Gastrocnemius medialis (tissue), 4 donors: ENCODE data around the gene RYR3. TPM values are rescaled to one million over a fixed set of nuclear protein-coding genes. Genes with fewer than 3 reads are reported as not detected.
"Not testable (repeated sequence)": the region's sequence is repeated elsewhere in the genome, so short reads cannot be mapped to it uniquely, and the experiment has no call there.

ENCODE experiments used
- ATAC-seq, 2 donors: fragments of 150-250 bp; one replicate each; pipeline ENCODE4 v1.9.1; 2016
- DNase-seq, 2 donors: peaks; one replicate each; pipeline ENCODE4 v3.0.0-alpha.2; 2019
- H3K27ac ChIP-seq, 4 donors: fragments of 200-600 bp; sonication (generic); 1 replicate in 1 of 4; 2 replicates in 3 of 4; pipeline ENCODE4 v1.5.1; 2016 to 2018; ENCODE audit warnings: mild to moderate bottlenecking in 2 of 4, moderate library complexity in 1 of 4
- H3K27me3 ChIP-seq, 3 donors: fragments of 200-600 bp; sonication (generic) in 2 of 3; 1 replicate in 1 of 3; 2 replicates in 2 of 3; pipeline versions ENCODE4 v1.5.1 to v1.6.0; 2016 to 2019; ENCODE audit warnings: mild to moderate bottlenecking in 1 of 3, moderate library complexity in 1 of 3
- H3K36me3 ChIP-seq, 2 donors: fragments of 200-600 bp; sonication (generic) in 1 of 2; one replicate each; pipeline ENCODE4 v1.5.1; 2017 to 2018
- H3K4me1 ChIP-seq, 2 donors: fragments of 200-600 bp; sonication (generic) in 1 of 2; one replicate each; pipeline ENCODE4 v1.5.1; 2016 to 2017; ENCODE audit warnings: mild to moderate bottlenecking in 2 of 2
- H3K4me3 ChIP-seq, 4 donors: fragments of 200-600 bp; sonication (generic) in 3 of 4; 1 replicate in 1 of 4; 2 replicates in 3 of 4; pipeline ENCODE4 v1.5.1; 2016 to 2019; ENCODE audit warnings: mild to moderate bottlenecking in 2 of 4
- H3K9me3 ChIP-seq, 3 donors: fragments of 200-600 bp; sonication (generic) in 2 of 3; 1 replicate in 1 of 3; 2 replicates in 2 of 3; pipeline ENCODE4 v1.5.1; 2016 to 2019
- CTCF ChIP-seq, 5 experiments: fragments of 450-650 bp in 3 of 5; fragments of 200-600 bp in 2 of 5; sonication (generic) in 2 of 5; IDR thresholded peaks in 4 of 5; conservative IDR thresholded peaks in 1 of 5; 1 replicate in 4 of 5; 2 replicates in 1 of 5; pipeline ENCODE4 v1.5.1; 2016 to 2019; ENCODE audit warnings: antibody characterized with exemption in 5 of 5, mild to moderate bottlenecking in 3 of 5, moderate library complexity in 3 of 5
- POLR2A ChIP-seq, 2 donors: fragments of 450-650 bp; IDR thresholded peaks; one replicate each; pipeline ENCODE4 v1.6.1; 2017; ENCODE audit warnings: antibody characterized with exemption in 2 of 2, mild to moderate bottlenecking in 2 of 2, moderate library complexity in 2 of 2
- in situ Hi-C, 4 donors: fragments of 200-750 bp; cut with MboI; loops; one replicate each; pipeline versions ENCODE4 v1.15.0 to v1.8.0; 2017; ENCODE audit warnings: low sequenced_read_pairs in 4 of 4
- intact Hi-C: fragments of 100-400 bp; cut with DNase I; formaldehyde crosslinking; loops from one replicate; pipeline ENCODE4 v1.15.1; 2023; ENCODE audit warnings: low total_unique reads
- total RNA-seq, 4 donors: library from RNA; depleted of rRNA; stranded (reverse); fragments of >200 nt; gene quantifications; one replicate each; pipeline versions ENCODE4 v1.1.0 to v1.2.3, GENCODE V29; 2016

RYR3 gene
- total RNA-seq, 4 donors from 2014 or later = 7.6 to 30.9 (median 20.6) TPM

GRCh38 chr15:33565094-33565493, 254.3 kb downstream of the RYR3 start:
- in situ Hi-C loops (no loop called here), intact Hi-C loops (no loop called here)
- no peak for TF ChIP-seq POLR2A (IDR thresholded peaks at IDR 0.05)
- no peak for TF ChIP-seq CTCF (IDR thresholded peaks at IDR 0.05 in 4 of 5, conservative IDR thresholded peaks at IDR 0.05 in 1 of 5)

GRCh38 chr15:33567652-33568051, 256.9 kb downstream of the RYR3 start:
- Histone ChIP-seq H3K36me3 (no peaks in the 10 kb centered on the region), H3K27me3 (no peaks in the 10 kb centered on the region), H3K4me3 (no peak overlapping the region), H3K4me1 (no peaks in the 10 kb centered on the region), H3K27ac (no peak overlapping the region), H3K9me3 (no peaks in the 10 kb centered on the region)
- in situ Hi-C loops (no loop called here), intact Hi-C loops (no loop called here)
- DNase-seq (no peak), ATAC-seq (no peak)
- TF ChIP-seq CTCF (IDR thresholded peaks at IDR 0.05 in 4 of 5, conservative IDR thresholded peaks at IDR 0.05 in 1 of 5) = no peak
- no peak for TF ChIP-seq POLR2A (IDR thresholded peaks at IDR 0.05)

More at GRCh38 chr15:33565094-33565493, 254.3 kb downstream of the RYR3 start:
- no peaks in the 10 kb centered on the region for H3K4me1 ChIP-seq
- DNase-seq (no peak), ATAC-seq (no peak)
- no peak overlapping the region for H3K27ac ChIP-seq
- H3K4me3 ChIP-seq = no peak overlapping the region
- H3K36me3 ChIP-seq = no peaks in the 10 kb centered on the region
- H3K27me3 ChIP-seq = no peaks in the 10 kb centered on the region
- no peaks in the 10 kb centered on the region for H3K9me3 ChIP-seq

- ATAC-seq (no peak), DNase-seq (no peak)
- Histone ChIP-seq H3K4me3 (no peak overlapping the region), H3K4me1 (no peaks in the 10 kb centered on the region), H3K36me3 (no peaks in the 10 kb centered on the region), H3K9me3 (no peaks in the 10 kb centered on the region), H3K27ac (no peak overlapping the region), H3K27me3 (no peaks in the 10 kb centered on the region)
- intact Hi-C loops (no loop called here), in situ Hi-C loops (no loop called here)
- TF ChIP-seq CTCF (IDR thresholded peaks at IDR 0.05 in 4 of 5, conservative IDR thresholded peaks at IDR 0.05 in 1 of 5) = no peak
- TF ChIP-seq POLR2A (IDR thresholded peaks at IDR 0.05) = no peak
Measured at GRCh38 chr15:33569036-33569435, 258.3 kb downstream of the RYR3 start.

- H3K4me3 ChIP-seq, intact Hi-C loops, H3K27me3 ChIP-seq, H3K36me3 ChIP-seq, in situ Hi-C loops, DNase-seq, H3K9me3 ChIP-seq, H3K4me1 ChIP-seq, H3K27ac ChIP-seq, ATAC-seq: not testable (repeated sequence)
Measured at GRCh38 chr15:33577911-33578310, 267.1 kb downstream of the RYR3 start.

GRCh38 chr15:33580526-33580925, 269.8 kb downstream of the RYR3 start:
- H3K4me1 ChIP-seq = no peaks in the 10 kb centered on the region
- no peaks in the 10 kb centered on the region for H3K9me3 ChIP-seq
- intact Hi-C loops (loop anchor here (10.0 kb wide), 1 partner anchor 266 kb away; the partner anchor contains the start of gene RYR3), in situ Hi-C loops (no loop called here)
- no peaks in the 10 kb centered on the region for H3K27me3 ChIP-seq
- ATAC-seq (no peak), DNase-seq (no peak)
- no peak for TF ChIP-seq POLR2A (IDR thresholded peaks at IDR 0.05)
- no peak overlapping the region for H3K4me3 ChIP-seq
- H3K36me3 ChIP-seq = no peaks in the 10 kb centered on the region
- H3K27ac ChIP-seq = no peak overlapping the region

- Histone ChIP-seq H3K36me3 (no peaks in the 10 kb centered on the region), H3K27ac (no peak overlapping the region), H3K9me3 (no peaks in the 10 kb centered on the region), H3K4me3 (no peak overlapping the region), H3K27me3 (no peaks in the 10 kb centered on the region), H3K4me1 (no peaks in the 10 kb centered on the region)
- TF ChIP-seq POLR2A (IDR thresholded peaks at IDR 0.05) (no peak), CTCF (IDR thresholded peaks at IDR 0.05 in 4 of 5, conservative IDR thresholded peaks at IDR 0.05 in 1 of 5) (no peak)
- in situ Hi-C loops = no loop called here
- intact Hi-C loops = loop anchor here (10.0 kb wide), 1 partner anchor 266 kb away; the partner anchor contains the start of gene RYR3
- ATAC-seq (no peak), DNase-seq (no peak)
Measured at GRCh38 chr15:33581032-33581431, 270.3 kb downstream of the RYR3 start.
